ENCODE measurements around the gene GPR153. TPM values are rescaled to one million over a fixed set of nuclear protein-coding genes. Genes with fewer than 3 reads are reported as not detected.

Gene GPR153
- total and polyA plus RNA-seq, 2 of the 13 experiments (the other 11 are each of a cell fraction or from before 2014, with no cell fraction given), result 0.22 to 0.31 TPM

- TF ChIP-seq CBX5 (CRISPR knock-in tag; IDR thresholded peaks at IDR 0.05; ENCODE audit: borderline replicate concordance) (peak; percentile 93; the same call in 1 of the 2 replicates), ZNF572 (CRISPR knock-in tag; IDR thresholded peaks at IDR 0.05) (no peak), USF2 (IDR thresholded peaks at IDR 0.05; ENCODE audit: low read depth, low read length) (no peak), USF2 (CRISPR knock-in tag; IDR thresholded peaks at IDR 0.05; ENCODE audit: borderline replicate concordance) (no peak), FOSL1 (CRISPR knock-in tag; IDR thresholded peaks at IDR 0.05; ENCODE audit: borderline replicate concordance) (peak; percentile 50; the same call in 1 of the 2 replicates), EED (CRISPR knock-in tag; IDR thresholded peaks at IDR 0.05) (peak; percentile 98; the same call in 1 of the 2 replicates), NR2F1 (CRISPR knock-in tag; IDR thresholded peaks at IDR 0.05) (no peak), FOXC1 (CRISPR knock-in tag; IDR thresholded peaks at IDR 0.05; ENCODE audit: borderline replicate concordance) (peak; percentile 99), HOMEZ (CRISPR knock-in tag; IDR thresholded peaks at IDR 0.05; ENCODE audit: low read depth) (peak; percentile 65), CENPT (CRISPR knock-in tag; IDR thresholded peaks at IDR 0.05; ENCODE audit: low read depth) (peak; percentile 99), SP1 (IDR thresholded peaks at IDR 0.05) (no peak), SP1 (CRISPR knock-in tag; IDR thresholded peaks at IDR 0.05) (peak; percentile 58; the same call in 1 of the 2 replicates), ZNF713 (CRISPR knock-in tag; IDR thresholded peaks at IDR 0.05) (no peak), ZNF225 (CRISPR knock-in tag; IDR thresholded peaks at IDR 0.05) (peak; percentile 99), ZBTB38 (CRISPR knock-in tag; IDR thresholded peaks at IDR 0.05) (peak; percentile 96), PBX3 (CRISPR knock-in tag; IDR thresholded peaks at IDR 0.05; ENCODE audit: borderline replicate concordance) (peak; percentile 98), ZBTB7A (CRISPR knock-in tag; IDR thresholded peaks at IDR 0.05) (peak; percentile 93), EEA1 (CRISPR knock-in tag; IDR thresholded peaks at IDR 0.05; ENCODE audit: borderline replicate concordance) (peak; percentile 100), ZIK1 (CRISPR knock-in tag; IDR thresholded peaks at IDR 0.05; ENCODE audit: borderline replicate concordance, low read depth) (peak; percentile 99), ZSCAN29 (CRISPR knock-in tag; conservative IDR thresholded peaks at IDR 0.05) (0 out of 2 replicates have a peak, but pooled peaks have one; percentile 33), TRIM24 (CRISPR knock-in tag; IDR thresholded peaks at IDR 0.05) (no peak)
Observed at GRCh38 chr1:6245086-6245868, 15.6 kb downstream of the GPR153 start (continued).

Measured in HepG2 (cell line).